Measurements from ENCODE around the gene CYBA.
A peak's percentile ranks its signal among the peaks of the same experiment; 100 is the strongest.

The CYBA gene

DNA sequence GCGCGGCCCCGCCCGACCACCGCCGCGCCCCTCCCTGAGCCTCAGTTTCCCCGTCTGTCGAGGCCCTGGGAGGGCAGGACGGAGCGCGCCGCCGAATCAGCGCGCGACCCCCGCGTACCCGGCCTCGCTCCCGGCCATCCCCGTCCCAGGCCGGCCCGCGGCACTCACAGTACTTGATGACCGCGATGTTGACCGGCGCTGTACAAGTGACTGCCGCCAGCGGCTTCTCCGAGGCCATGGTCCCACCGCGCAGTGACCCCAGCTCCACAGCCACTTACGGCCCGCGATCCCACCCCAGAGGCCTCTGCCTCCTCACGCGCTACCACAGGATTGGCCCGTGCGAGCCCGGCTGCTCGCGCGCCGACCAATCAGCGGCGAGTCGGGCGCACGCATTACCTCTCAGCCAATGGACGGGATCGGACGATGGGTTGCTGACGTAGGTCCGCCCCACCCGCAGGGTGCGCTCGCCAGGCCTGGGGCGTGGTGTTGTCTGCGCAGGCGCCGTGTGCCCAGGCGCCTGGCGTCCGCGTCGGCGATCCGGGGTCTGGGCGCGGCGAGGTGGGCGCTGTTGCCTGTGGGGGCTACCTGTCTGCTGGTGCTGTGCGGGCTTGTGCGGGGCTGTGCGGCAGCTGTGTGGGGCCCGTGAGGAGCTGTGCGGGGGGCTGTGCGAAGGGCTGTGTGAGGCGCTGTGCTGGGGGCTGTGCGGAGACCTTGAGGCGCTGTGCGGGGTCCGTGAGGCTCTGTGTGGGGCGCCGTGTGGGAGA is 12.2 kb upstream of the CYBA start, which contains the start of gene MVD:
Gene MVD (minus strand): TSS at position 249 of the 764 bp plus-strand sequence. CDS start 11 bp downstream, at position 238.
- Histone ChIP-seq H3K27me3 (ENCODE audit: control insufficient read depth in 1 of 2, insufficient read depth in 2 of 2, low read length in 2 of 2) (no peaks in the 10 kb centered on the region), H3K4me3 (ENCODE audit: low read depth in 1 of 2, low read length in 2 of 2) (peak within 1 kb of the TSS; percentile 85 to 91), H3K27ac (ENCODE audit: low read depth, low read length) (peak within 1 kb of the TSS; percentile 91), H3K9me3 (ENCODE audit: control insufficient read depth in 1 of 2, low read length in 2 of 2) (no peaks in the 10 kb centered on the region), H3K36me3 (ENCODE audit: control insufficient read depth in 1 of 2, insufficient read depth in 2 of 2, low read length in 2 of 2) (peaks cover 0 to 5% of the 10 kb centered on the region in 2 donors), H3K9ac (ENCODE audit: low read depth in 1 of 2, low read length in 2 of 2) (peak within 1 kb of the TSS; percentile 92 to 96), H3K4me1 (ENCODE audit: control insufficient read depth in 1 of 2, insufficient read depth in 2 of 2, low read length in 2 of 2) (peaks cover 10 to 28% of the 10 kb centered on the region in 2 donors)

DNA sequence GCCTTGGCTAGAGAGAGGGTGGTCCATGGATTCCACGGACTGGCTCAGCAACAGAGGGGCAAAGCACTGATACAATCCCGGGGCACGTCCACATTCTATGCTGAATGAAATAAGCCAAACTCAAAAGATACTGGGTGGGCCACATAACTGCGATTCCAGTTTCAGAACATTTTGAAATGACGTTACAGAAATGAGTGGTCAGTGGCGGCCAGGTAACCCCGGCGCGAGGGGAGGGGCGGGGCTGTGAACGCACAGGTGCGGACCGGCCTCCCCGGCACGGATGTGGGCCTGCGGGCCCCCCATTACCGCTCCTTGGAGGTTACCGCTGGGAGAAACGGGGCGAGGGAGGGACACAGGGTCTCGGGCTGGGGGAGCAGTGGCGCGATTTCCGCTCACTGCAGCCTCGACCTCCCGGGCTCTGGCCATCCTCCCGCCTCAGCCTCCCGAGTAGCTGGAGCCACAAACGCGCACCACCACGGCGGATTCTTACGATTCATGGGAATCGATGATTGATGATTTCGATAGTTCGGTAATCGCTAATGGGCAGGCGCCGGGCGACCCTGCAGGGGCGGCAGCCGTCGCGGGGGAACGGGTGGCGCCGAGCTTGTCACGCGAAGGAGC is 11.5 kb upstream of the CYBA start:
- H3K27ac ChIP-seq (ENCODE audit: low read depth, low read length), result peak overlapping the region; percentile 83
- H3K36me3 ChIP-seq (ENCODE audit: control insufficient read depth in 1 of 2, insufficient read depth in 2 of 2, low read length in 2 of 2), result peaks cover 0 to 10% of the 10 kb centered on the region in 2 donors
- H3K9ac ChIP-seq (ENCODE audit: low read depth in 1 of 2, low read length in 2 of 2), result peak overlapping the region; percentile 92 to 94
- no peaks in the 10 kb centered on the region for H3K9me3 ChIP-seq (ENCODE audit: control insufficient read depth in 1 of 2, low read length in 2 of 2)
- peak overlapping the region; percentile 85 to 91 for H3K4me3 ChIP-seq (ENCODE audit: low read depth in 1 of 2, low read length in 2 of 2)
- peaks cover 10 to 28% of the 10 kb centered on the region in 2 donors for H3K4me1 ChIP-seq (ENCODE audit: control insufficient read depth in 1 of 2, insufficient read depth in 2 of 2, low read length in 2 of 2)
- H3K27me3 ChIP-seq (ENCODE audit: control insufficient read depth in 1 of 2, insufficient read depth in 2 of 2, low read length in 2 of 2), result no peaks in the 10 kb centered on the region

DNA sequence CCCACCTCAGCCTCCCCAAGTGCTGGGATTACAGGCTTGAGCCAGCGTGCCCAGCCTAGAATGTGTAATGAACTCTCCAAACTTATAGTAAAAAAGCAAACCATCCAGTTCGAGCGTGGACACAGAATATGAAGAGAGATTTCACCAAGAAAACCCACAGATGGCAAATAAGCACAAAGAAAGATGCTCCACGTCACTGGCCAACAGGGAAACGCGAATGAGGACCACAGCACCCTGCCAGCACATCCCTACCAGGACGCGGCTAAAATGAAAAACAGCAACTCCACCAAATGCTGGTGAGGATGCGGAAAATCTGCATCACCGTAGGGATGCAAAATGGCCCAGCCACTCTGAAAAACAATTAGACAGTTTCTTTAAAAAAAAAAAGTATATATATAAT is 10.6 kb upstream of the CYBA start:
- no peak overlapping the region for H3K4me3 ChIP-seq (ENCODE audit: low read depth in 1 of 2, low read length in 2 of 2)

DNA sequence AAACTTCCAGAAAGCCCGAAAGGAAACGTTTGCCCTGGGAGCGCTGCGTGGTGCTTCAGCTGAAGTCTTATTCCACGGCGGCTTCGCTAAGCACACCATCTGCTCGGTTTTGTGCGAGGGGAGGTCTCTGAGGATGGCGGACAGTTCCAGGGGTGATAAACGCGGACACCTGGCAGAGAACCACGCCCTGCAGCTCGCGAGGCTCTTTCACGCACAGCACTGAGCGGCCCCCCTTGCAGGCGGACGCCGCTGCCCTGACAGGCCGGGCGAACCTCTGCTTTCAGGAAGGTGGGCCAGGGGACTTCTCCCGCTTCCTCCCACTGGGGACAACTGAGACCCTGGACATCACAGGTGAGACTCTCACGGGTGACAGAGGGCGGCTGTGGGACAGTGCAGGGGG is 8.3 kb upstream of the CYBA start:
- peaks cover 5 to 20% of the 10 kb centered on the region in 2 donors for H3K4me1 ChIP-seq (ENCODE audit: control insufficient read depth in 1 of 2, insufficient read depth in 2 of 2, low read length in 2 of 2)
- H3K36me3 ChIP-seq (ENCODE audit: control insufficient read depth in 1 of 2, insufficient read depth in 2 of 2, low read length in 2 of 2), result peaks cover 5 to 31% of the 10 kb centered on the region in 2 donors
- H3K4me3 ChIP-seq (ENCODE audit: low read depth in 1 of 2, low read length in 2 of 2), result no peak overlapping the region
- no peak overlapping the region for H3K9ac ChIP-seq (ENCODE audit: low read depth in 1 of 2, low read length in 2 of 2)
- no peak overlapping the region for H3K27ac ChIP-seq (ENCODE audit: low read depth, low read length)
- no peaks in the 10 kb centered on the region for H3K9me3 ChIP-seq (ENCODE audit: control insufficient read depth in 1 of 2, low read length in 2 of 2)
- no peaks in the 10 kb centered on the region for H3K27me3 ChIP-seq (ENCODE audit: control insufficient read depth in 1 of 2, insufficient read depth in 2 of 2, low read length in 2 of 2)

More for the DNA sequence above, 10.6 kb upstream of the CYBA start:
- H3K36me3 ChIP-seq (ENCODE audit: control insufficient read depth in 1 of 2, insufficient read depth in 2 of 2, low read length in 2 of 2), result peaks cover 0 to 14% of the 10 kb centered on the region in 2 donors
- H3K9ac ChIP-seq (ENCODE audit: low read depth in 1 of 2, low read length in 2 of 2), result no peak overlapping the region
- no peaks in the 10 kb centered on the region for H3K27me3 ChIP-seq (ENCODE audit: control insufficient read depth in 1 of 2, insufficient read depth in 2 of 2, low read length in 2 of 2)
- peaks cover 10 to 28% of the 10 kb centered on the region in 2 donors for H3K4me1 ChIP-seq (ENCODE audit: control insufficient read depth in 1 of 2, insufficient read depth in 2 of 2, low read length in 2 of 2)
- no peaks in the 10 kb centered on the region for H3K9me3 ChIP-seq (ENCODE audit: control insufficient read depth in 1 of 2, low read length in 2 of 2)
- no peak overlapping the region for H3K27ac ChIP-seq (ENCODE audit: low read depth, low read length)

DNA sequence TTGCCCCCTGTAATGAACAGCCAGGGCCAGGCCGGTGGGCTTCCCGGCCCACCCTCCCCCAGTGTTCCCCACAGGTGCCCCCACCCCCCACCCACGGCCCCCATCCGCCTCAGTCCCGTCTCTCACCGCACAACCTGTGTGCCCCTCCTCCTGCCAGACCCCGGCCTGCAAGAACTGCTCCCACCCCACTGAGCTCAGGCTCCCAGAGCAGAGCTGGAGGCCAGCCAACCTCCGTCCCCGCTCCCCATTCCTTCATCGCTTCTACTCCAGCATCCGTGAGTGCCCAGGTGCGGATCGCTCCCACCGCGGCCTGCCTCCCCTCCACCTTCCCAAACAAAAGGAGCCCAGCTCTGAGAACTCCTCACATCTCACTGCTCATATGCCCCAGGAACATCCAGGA is 7.9 kb upstream of the CYBA start:
- Histone ChIP-seq H3K9ac (ENCODE audit: low read depth in 1 of 2, low read length in 2 of 2) (no peak overlapping the region), H3K36me3 (ENCODE audit: control insufficient read depth in 1 of 2, insufficient read depth in 2 of 2, low read length in 2 of 2) (peaks cover 5 to 36% of the 10 kb centered on the region in 2 donors), H3K27ac (ENCODE audit: low read depth, low read length) (no peak overlapping the region), H3K9me3 (ENCODE audit: control insufficient read depth in 1 of 2, low read length in 2 of 2) (no peaks in the 10 kb centered on the region), H3K4me1 (ENCODE audit: control insufficient read depth in 1 of 2, insufficient read depth in 2 of 2, low read length in 2 of 2) (peaks cover 5 to 16% of the 10 kb centered on the region in 2 donors), H3K27me3 (ENCODE audit: control insufficient read depth in 1 of 2, insufficient read depth in 2 of 2, low read length in 2 of 2) (no peaks in the 10 kb centered on the region), H3K4me3 (ENCODE audit: low read depth in 1 of 2, low read length in 2 of 2) (no peak overlapping the region)

DNA sequence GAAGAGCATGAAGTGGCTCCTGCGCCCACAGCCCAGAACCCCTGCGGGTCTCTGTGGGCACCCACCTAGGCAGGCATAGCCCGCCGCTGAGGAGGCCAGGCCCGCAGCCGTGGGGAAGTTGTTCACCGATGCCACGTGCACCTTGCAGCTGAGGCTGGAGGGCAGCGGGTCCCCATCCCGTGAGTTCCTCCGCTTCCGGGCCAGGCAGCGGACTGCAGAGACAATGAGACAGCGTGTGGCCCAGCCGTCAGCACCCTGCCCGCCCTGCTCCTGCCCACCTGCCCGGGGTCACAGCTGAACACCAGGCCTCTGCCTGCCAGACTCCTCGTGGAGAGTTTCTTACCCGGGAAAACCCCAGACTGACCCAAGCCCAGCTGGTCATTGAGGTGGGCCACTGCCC is 6.5 kb upstream of the CYBA start:
- peaks cover 5 to 46% of the 10 kb centered on the region in 2 donors for H3K36me3 ChIP-seq (ENCODE audit: control insufficient read depth in 1 of 2, insufficient read depth in 2 of 2, low read length in 2 of 2)
- H3K27me3 ChIP-seq (ENCODE audit: control insufficient read depth in 1 of 2, insufficient read depth in 2 of 2, low read length in 2 of 2), result no peaks in the 10 kb centered on the region
- H3K4me3 ChIP-seq (ENCODE audit: low read depth in 1 of 2, low read length in 2 of 2), result no peak overlapping the region
- H3K9ac ChIP-seq (ENCODE audit: low read depth in 1 of 2, low read length in 2 of 2), result no peak overlapping the region
- no peaks in the 10 kb centered on the region for H3K9me3 ChIP-seq (ENCODE audit: control insufficient read depth in 1 of 2, low read length in 2 of 2)
- H3K4me1 ChIP-seq (ENCODE audit: control insufficient read depth in 1 of 2, insufficient read depth in 2 of 2, low read length in 2 of 2), result peaks cover 5 to 14% of the 10 kb centered on the region in 2 donors
- no peak overlapping the region for H3K27ac ChIP-seq (ENCODE audit: low read depth, low read length)

DNA sequence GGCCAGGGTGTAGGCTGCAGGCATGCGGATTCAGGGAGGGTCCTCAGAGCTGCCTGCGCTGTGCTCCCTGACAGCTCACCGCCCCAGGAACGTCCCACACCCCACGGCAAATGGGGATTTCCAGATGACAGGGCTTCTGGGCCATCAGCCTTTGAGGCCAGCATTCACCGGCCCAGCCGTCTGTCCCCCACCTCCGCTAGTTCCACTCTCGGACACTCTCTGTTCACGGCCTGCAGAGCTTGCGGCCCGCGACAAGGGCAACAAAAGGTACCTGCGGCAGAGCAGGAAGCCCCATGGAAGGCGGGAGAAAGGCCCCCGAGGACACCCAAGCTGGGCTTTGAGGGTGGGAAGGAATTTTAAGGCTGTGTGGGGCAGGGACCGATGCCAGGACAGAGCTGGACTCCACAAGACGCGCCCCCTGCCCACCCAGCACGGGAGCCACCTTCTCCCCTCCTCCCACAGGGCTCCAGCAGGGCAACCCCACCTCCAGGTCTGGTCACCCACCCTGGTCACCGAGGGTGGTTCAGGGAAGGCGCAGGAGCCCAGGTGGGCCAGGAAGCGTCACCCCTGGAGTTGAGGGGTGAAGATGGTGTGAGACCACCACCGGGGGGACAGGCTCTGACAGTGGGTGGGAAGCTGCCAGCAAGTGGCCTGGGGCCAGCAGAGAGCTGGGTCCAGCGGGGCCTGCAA is 5.6 kb upstream of the CYBA start:
- Histone ChIP-seq H3K4me1 (ENCODE audit: control insufficient read depth in 1 of 2, insufficient read depth in 2 of 2, low read length in 2 of 2) (peaks cover 2 to 17% of the 10 kb centered on the region in 2 donors), H3K27ac (ENCODE audit: low read depth, low read length) (no peak overlapping the region), H3K9me3 (ENCODE audit: control insufficient read depth in 1 of 2, low read length in 2 of 2) (no peaks in the 10 kb centered on the region), H3K4me3 (ENCODE audit: low read depth in 1 of 2, low read length in 2 of 2) (no peak overlapping the region), H3K9ac (ENCODE audit: low read depth in 1 of 2, low read length in 2 of 2) (no peak overlapping the region), H3K36me3 (ENCODE audit: control insufficient read depth in 1 of 2, insufficient read depth in 2 of 2, low read length in 2 of 2) (peaks cover 5 to 48% of the 10 kb centered on the region in 2 donors), H3K27me3 (ENCODE audit: control insufficient read depth in 1 of 2, insufficient read depth in 2 of 2, low read length in 2 of 2) (no peaks in the 10 kb centered on the region)

DNA sequence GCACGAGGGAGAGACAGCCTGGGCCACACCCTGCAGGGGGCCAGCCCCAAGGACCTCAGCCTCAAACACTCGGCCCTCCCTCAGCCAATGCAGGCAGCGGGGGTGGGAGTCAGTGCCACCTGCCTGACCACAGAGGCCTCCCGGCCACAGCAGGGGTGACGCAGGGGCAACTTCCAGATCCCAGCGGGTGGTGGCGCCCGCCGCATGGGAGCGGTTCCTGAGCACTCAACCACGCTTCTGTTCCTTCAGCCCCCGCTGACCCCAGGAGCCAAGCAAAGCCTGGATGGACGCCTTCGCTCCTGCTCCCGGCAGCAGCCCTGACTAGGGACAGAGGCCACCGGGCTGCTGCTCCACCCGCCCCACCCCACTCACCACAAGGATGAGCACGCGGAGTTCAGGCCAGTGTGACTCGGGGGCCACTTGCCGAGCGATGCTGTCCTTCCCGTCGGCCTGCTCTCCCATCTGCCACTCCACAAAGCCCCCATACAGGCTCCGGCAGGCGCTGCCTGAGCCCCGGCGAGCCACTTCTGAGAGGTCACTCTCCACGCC is 5.0 kb upstream of the CYBA start:
- Histone ChIP-seq H3K27ac (ENCODE audit: low read depth, low read length) (no peak overlapping the region), H3K9me3 (ENCODE audit: control insufficient read depth in 1 of 2, low read length in 2 of 2) (no peaks in the 10 kb centered on the region), H3K4me1 (ENCODE audit: control insufficient read depth in 1 of 2, insufficient read depth in 2 of 2, low read length in 2 of 2) (peaks cover 6 to 18% of the 10 kb centered on the region in 2 donors), H3K27me3 (ENCODE audit: control insufficient read depth in 1 of 2, insufficient read depth in 2 of 2, low read length in 2 of 2) (no peaks in the 10 kb centered on the region), H3K36me3 (ENCODE audit: control insufficient read depth in 1 of 2, insufficient read depth in 2 of 2, low read length in 2 of 2) (peaks cover 5 to 48% of the 10 kb centered on the region in 2 donors), H3K4me3 (ENCODE audit: low read depth in 1 of 2, low read length in 2 of 2) (no peak overlapping the region), H3K9ac (ENCODE audit: low read depth in 1 of 2, low read length in 2 of 2) (no peak overlapping the region)

DNA sequence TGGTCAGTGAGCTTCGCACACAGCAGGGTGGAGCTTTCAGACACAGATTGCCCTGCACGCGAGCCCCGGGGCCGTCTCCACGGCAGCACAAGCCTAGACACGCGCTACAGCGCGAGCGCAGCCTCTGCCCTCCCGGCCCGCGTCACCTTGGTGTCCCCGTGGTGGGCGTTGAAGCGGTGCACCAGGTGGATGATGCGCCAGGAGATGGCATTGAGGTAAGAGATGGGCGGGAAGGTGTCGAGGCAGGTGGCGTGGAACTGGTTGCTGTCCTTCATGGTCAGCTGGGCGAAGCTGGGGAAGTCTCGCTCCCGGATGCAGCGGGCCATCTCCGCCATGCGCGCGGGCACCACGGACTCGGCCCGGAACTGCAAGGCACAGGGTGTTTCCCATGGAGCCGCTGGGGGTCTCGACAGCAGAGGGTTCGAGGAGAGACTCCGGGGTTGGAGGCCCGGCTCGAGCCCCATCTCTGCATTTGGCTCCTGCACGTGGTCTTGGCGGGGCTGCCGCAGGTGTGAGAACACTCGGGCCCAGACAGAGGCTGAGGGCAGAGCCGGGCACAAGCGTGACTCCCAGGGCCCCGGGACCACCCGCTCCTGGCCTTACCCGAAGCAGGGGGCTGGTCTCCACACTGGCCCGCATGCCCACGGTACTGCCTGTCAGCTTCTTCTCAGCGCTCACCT is 4.3 kb upstream of the CYBA start:
- no peak overlapping the region for H3K27ac ChIP-seq (ENCODE audit: low read depth, low read length)
- H3K9ac ChIP-seq (ENCODE audit: low read depth in 1 of 2, low read length in 2 of 2), result no peak overlapping the region
- H3K4me3 ChIP-seq (ENCODE audit: low read depth in 1 of 2, low read length in 2 of 2), result no peak overlapping the region
- H3K9me3 ChIP-seq (ENCODE audit: control insufficient read depth in 1 of 2, low read length in 2 of 2), result no peaks in the 10 kb centered on the region
- H3K36me3 ChIP-seq (ENCODE audit: control insufficient read depth in 1 of 2, insufficient read depth in 2 of 2, low read length in 2 of 2), result peaks cover 5 to 48% of the 10 kb centered on the region in 2 donors
- H3K4me1 ChIP-seq (ENCODE audit: control insufficient read depth in 1 of 2, insufficient read depth in 2 of 2, low read length in 2 of 2), result peaks cover 6 to 17% of the 10 kb centered on the region in 2 donors
- H3K27me3 ChIP-seq (ENCODE audit: control insufficient read depth in 1 of 2, insufficient read depth in 2 of 2, low read length in 2 of 2), result no peaks in the 10 kb centered on the region

All from duodenal mucosa (tissue), 2 donors.